GM20000 (cell line): Measurements from ENCODE around the gene HECTD1.
"Not testable (repeated sequence)": the region's sequence is repeated elsewhere in the genome, so short reads cannot be mapped to it uniquely, and the experiment has no call there.

Experiments
- DNase-seq: peaks from one replicate; pipeline ENCODE4 v3.0.0; 2012; ENCODE audit warnings: low spot score
- CTCF ChIP-seq: IDR thresholded peaks from 2 replicates; pipeline ENCODE4 v1.5.1; 2012; ENCODE audit warnings: mild to moderate bottlenecking, control low read depth; ENCODE audit errors: extremely low read depth, missing control alignments

Gene HECTD1

GRCh38 chr14:31200702-31200990, 6.9 kb downstream of the HECTD1 start:
- DNase-seq, result no peak

GRCh38 chr14:31197671-31198070, 9.9 kb downstream of the HECTD1 start:
- DNase-seq, result no peak
- no peak for TF ChIP-seq CTCF

More at GRCh38 chr14:31200702-31200990, 6.9 kb downstream of the HECTD1 start:
- no peak for TF ChIP-seq CTCF

- TF ChIP-seq CTCF, result no peak
- no peak for DNase-seq
Measured at GRCh38 chr14:31196839-31197492, 10.6 kb downstream of the HECTD1 start.

GRCh38 chr14:31194661-31195060, 12.9 kb downstream of the HECTD1 start:
- no peak for DNase-seq
- TF ChIP-seq CTCF, result no peak

GRCh38 chr14:31194095-31194494, 13.5 kb downstream of the HECTD1 start:
- no peak for TF ChIP-seq CTCF
- DNase-seq, result no peak

GRCh38 chr14:31192544-31192943, 15.0 kb downstream of the HECTD1 start:
- DNase-seq, result not testable (repeated sequence)

GRCh38 chr14:31190717-31191263, 16.8 kb downstream of the HECTD1 start:
- no peak for DNase-seq
- no peak for TF ChIP-seq CTCF

GRCh38 chr14:31190219-31190603, 17.4 kb downstream of the HECTD1 start:
- no peak for DNase-seq
- no peak for TF ChIP-seq CTCF
